Chondrocyte (in vitro differentiated cells): Measurements from ENCODE around the gene SFTA2. TPM values are rescaled to one million over a fixed set of nuclear protein-coding genes. Genes with fewer than 3 reads are reported as not detected.
"Not testable (repeated sequence)": the region's sequence is repeated elsewhere in the genome, so short reads cannot be mapped to it uniquely, and the experiment has no call there.

ENCODE experiments used
- DNase-seq: peaks from one replicate; pipeline ENCODE4 v3.0.0; 2021; ENCODE audit warnings: mixed read lengths, low spot score
- H3K27ac Mint-ChIP-seq: one replicate; pipeline ENCODE4 v1.8.0; 2021; ENCODE audit warnings: mild to moderate bottlenecking, moderate library complexity, mixed read lengths; ENCODE audit not compliant: unreplicated experiment
- H3K27me3 Mint-ChIP-seq: 2 replicates; pipeline ENCODE4 v1.8.0; 2021; ENCODE audit warnings: low read depth, mixed read lengths
- H3K36me3 Mint-ChIP-seq: 2 replicates; pipeline ENCODE4 v1.8.0; 2021; ENCODE audit warnings: low read depth, mixed read lengths
- H3K4me1 Mint-ChIP-seq: 2 replicates; pipeline ENCODE4 v1.8.0; 2021; ENCODE audit warnings: low read depth, mild to moderate bottlenecking, mixed read lengths
- H3K4me3 Mint-ChIP-seq: one replicate; pipeline ENCODE4 v1.8.0; 2021; ENCODE audit warnings: mild to moderate bottlenecking, moderate library complexity, mixed read lengths; ENCODE audit not compliant: unreplicated experiment
- H3K9me3 Mint-ChIP-seq: 2 replicates; pipeline ENCODE4 v1.8.0; 2021; ENCODE audit warnings: low read depth, mixed read lengths
- CTCF ChIP-seq: fragments of 200-600 bp; sonication (generic); IDR thresholded peaks from 2 replicates; pipeline ENCODE4 v1.5.0; 2021; ENCODE audit warnings: antibody characterized with exemption, mild to moderate bottlenecking, moderate library complexity
- total RNA-seq: library from RNA; stranded (reverse); gene quantifications from 3 replicates; pipeline ENCODE4 v1.2.1, GENCODE V29; 2021

Gene SFTA2
- total RNA-seq, 1 donor from 2014 or later = not detected

GRCh38 chr6:30908700-30909099, 23.3 kb downstream of the SFTA2 start:
- Mint-ChIP-seq H3K9me3 (no peaks in the 10 kb centered on the region), H3K27me3 (no peaks in the 10 kb centered on the region), H3K4me3 (peak overlapping the region; percentile 99), H3K4me1 (peaks cover 33% of the 10 kb centered on the region), H3K36me3 (peaks cover 11% of the 10 kb centered on the region), H3K27ac (peak overlapping the region; percentile 95)
- no peak for DNase-seq
- TF ChIP-seq CTCF = no peak

GRCh38 chr6:30907758-30908591, 24.0 kb downstream of the SFTA2 start, which contains the start of gene GTF2H4:
Gene GTF2H4, plus strand, starts transcription at chr6:30908207.
- Mint-ChIP-seq H3K4me1 (peaks cover 27% of the 10 kb centered on the region), H3K36me3 (peaks cover 11% of the 10 kb centered on the region), H3K27me3 (no peaks in the 10 kb centered on the region), H3K9me3 (no peaks in the 10 kb centered on the region), H3K27ac (peak within 1 kb of the TSS; percentile 95), H3K4me3 (peak within 1 kb of the TSS; percentile 99)
- no peak for DNase-seq
- no peak for TF ChIP-seq CTCF

- Mint-ChIP-seq H3K36me3 (peaks cover 11% of the 10 kb centered on the region), H3K27ac (peak overlapping the region; percentile 95), H3K4me1 (peaks cover 20% of the 10 kb centered on the region), H3K4me3 (peak overlapping the region; percentile 99)
- not testable (repeated sequence) for H3K9me3 Mint-ChIP-seq, DNase-seq, H3K27me3 Mint-ChIP-seq
These were observed 24.6 kb downstream of the SFTA2 start for GRCh38 chr6:30907290-30907757.

- Mint-ChIP-seq H3K36me3 (peaks cover 14% of the 10 kb centered on the region), H3K4me3 (no peak overlapping the region), H3K4me1 (peaks cover 8% of the 10 kb centered on the region), H3K27ac (no peak overlapping the region), H3K27me3 (no peaks in the 10 kb centered on the region), H3K9me3 (no peaks in the 10 kb centered on the region)
- TF ChIP-seq CTCF = no peak
- DNase-seq = no peak
These were observed 28.7 kb downstream of the SFTA2 start for GRCh38 chr6:30903236-30903635.

GRCh38 chr6:30902709-30903108, 29.3 kb downstream of the SFTA2 start:
- TF ChIP-seq CTCF = no peak

GRCh38 chr6:30902196-30902595, 29.8 kb downstream of the SFTA2 start:
- H3K4me1 Mint-ChIP-seq, H3K27ac Mint-ChIP-seq, DNase-seq, H3K4me3 Mint-ChIP-seq, H3K9me3 Mint-ChIP-seq, H3K27me3 Mint-ChIP-seq: not testable (repeated sequence)
- peaks cover 17% of the 10 kb centered on the region for H3K36me3 Mint-ChIP-seq

More at GRCh38 chr6:30902709-30903108, 29.3 kb downstream of the SFTA2 start:
- Mint-ChIP-seq H3K4me3 (no peak overlapping the region), H3K36me3 (peaks cover 17% of the 10 kb centered on the region), H3K27me3 (no peaks in the 10 kb centered on the region), H3K9me3 (no peaks in the 10 kb centered on the region), H3K4me1 (peaks cover 3% of the 10 kb centered on the region), H3K27ac (no peak overlapping the region)
- no peak for DNase-seq
